NT2/D1 (cell line): Measurements from ENCODE around the gene CYP4F11.

Experiments
- DNase-seq: peaks from one replicate; pipeline ENCODE4 v3.0.0-alpha.2; 2011; ENCODE audit warnings: low read depth, low spot score
- H3K27me3 ChIP-seq: 2 replicates; pipeline ENCODE4 v1.6.0; 2011; ENCODE audit warnings: mild to moderate bottlenecking; ENCODE audit not compliant: insufficient read length, insufficient read depth
- H3K36me3 ChIP-seq: 2 replicates; pipeline ENCODE4 v1.6.1; 2011; ENCODE audit warnings: mild to moderate bottlenecking, low read length, mixed read lengths; ENCODE audit not compliant: insufficient read depth, insufficient read length
- H3K4me1 ChIP-seq: 2 replicates; pipeline ENCODE4 v1.5.1; 2011; ENCODE audit not compliant: insufficient read depth, insufficient read length
- H3K4me3 ChIP-seq: 2 replicates; pipeline ENCODE4 v1.5.1; 2011; ENCODE audit warnings: low read depth; ENCODE audit not compliant: insufficient read length
- H3K9ac ChIP-seq: 2 replicates; pipeline ENCODE4 v1.6.0; 2011; ENCODE audit warnings: low read depth; ENCODE audit not compliant: insufficient read length
- H3K9me3 ChIP-seq: 2 replicates; pipeline ENCODE4 v1.5.1; 2011; ENCODE audit warnings: mild to moderate bottlenecking, low read length; ENCODE audit not compliant: insufficient read depth
- SUZ12 ChIP-seq: IDR thresholded peaks from 2 replicates; pipeline ENCODE4 v1.6.1; 2011; ENCODE audit not compliant: insufficient read length, insufficient read depth; ENCODE audit errors: extremely low read depth
- YY1 ChIP-seq: IDR thresholded peaks from 2 replicates; pipeline ENCODE4 v1.6.1; 2011; ENCODE audit not compliant: insufficient read length, insufficient read depth
- ZNF274 ChIP-seq: IDR thresholded peaks from 2 replicates; pipeline ENCODE4 v1.6.1; 2011; ENCODE audit warnings: mild to moderate bottlenecking, low read depth, low read length

The CYP4F11 gene

GRCh38 chr19:15964231-15964630 lies 29.9 kb upstream of the CYP4F11 start:
- DNase-seq, result no peak
- H3K9me3 ChIP-seq, result peaks cover 17% of the 10 kb centered on the region; the same call in 1 of the 2 replicates
- no peak for TF ChIP-seq YY1
- no peak for TF ChIP-seq ZNF274
- no peak for TF ChIP-seq SUZ12
- no peaks in the 10 kb centered on the region for H3K4me1 ChIP-seq
- H3K9ac ChIP-seq, result no peak overlapping the region
- peaks cover 23% of the 10 kb centered on the region for H3K27me3 ChIP-seq
- no peaks in the 10 kb centered on the region for H3K36me3 ChIP-seq
- no peak overlapping the region for H3K4me3 ChIP-seq

DNA sequence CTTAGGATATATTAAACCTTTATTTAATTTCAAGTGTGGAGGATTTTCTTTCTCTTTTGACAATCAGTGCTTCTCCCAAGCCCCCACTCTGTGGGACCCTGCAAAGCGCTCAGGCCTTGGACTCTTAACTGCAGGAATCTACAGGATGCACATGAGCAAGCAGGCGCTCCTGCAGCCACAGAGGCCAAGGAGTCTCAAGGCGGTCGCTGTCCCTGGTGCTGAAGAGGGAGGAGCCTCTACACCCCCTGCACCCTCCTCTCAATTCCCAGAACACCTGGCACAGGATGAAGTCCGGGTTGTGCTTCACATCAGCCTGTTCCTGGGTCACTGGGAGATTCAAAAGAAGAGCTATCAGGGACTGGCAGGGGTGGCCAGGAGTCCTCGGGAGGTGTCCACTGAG lies 28.0 kb upstream of the CYP4F11 start:
- H3K27me3 ChIP-seq, result peaks cover 29% of the 10 kb centered on the region
- no peak for DNase-seq
- no peaks in the 10 kb centered on the region for H3K4me1 ChIP-seq
- H3K9me3 ChIP-seq, result peaks cover 17% of the 10 kb centered on the region; the same call in 1 of the 2 replicates
- no peak overlapping the region for H3K4me3 ChIP-seq
- no peak overlapping the region for H3K9ac ChIP-seq
- no peak for TF ChIP-seq ZNF274
- no peak for TF ChIP-seq SUZ12
- no peak for TF ChIP-seq YY1
- no peaks in the 10 kb centered on the region for H3K36me3 ChIP-seq

- peaks cover 50% of the 10 kb centered on the region for H3K27me3 ChIP-seq
- H3K9ac ChIP-seq, result no peak overlapping the region
- H3K36me3 ChIP-seq, result no peaks in the 10 kb centered on the region
- no peak for DNase-seq
- no peaks in the 10 kb centered on the region for H3K4me1 ChIP-seq
- TF ChIP-seq YY1, result no peak
- TF ChIP-seq ZNF274, result no peak
- TF ChIP-seq SUZ12, result no peak
- H3K4me3 ChIP-seq, result no peak overlapping the region
- H3K9me3 ChIP-seq, result no peaks in the 10 kb centered on the region
Measured at GRCh38 chr19:15954820-15955219, 20.5 kb upstream of the CYP4F11 start.

- TF ChIP-seq SUZ12 (no peak), YY1 (no peak), ZNF274 (no peak)
- H3K9ac ChIP-seq, result no peak within 1 kb of the TSS
- no peak for DNase-seq
Measured at GRCh38 chr19:15948223-15949058, 14.1 kb upstream of the CYP4F11 start, which contains the start of gene OR10H4. OR10H4 (plus strand) TSS chr19:15949008; CDS start chr19:15949008, 0 bp downstream.

DNA sequence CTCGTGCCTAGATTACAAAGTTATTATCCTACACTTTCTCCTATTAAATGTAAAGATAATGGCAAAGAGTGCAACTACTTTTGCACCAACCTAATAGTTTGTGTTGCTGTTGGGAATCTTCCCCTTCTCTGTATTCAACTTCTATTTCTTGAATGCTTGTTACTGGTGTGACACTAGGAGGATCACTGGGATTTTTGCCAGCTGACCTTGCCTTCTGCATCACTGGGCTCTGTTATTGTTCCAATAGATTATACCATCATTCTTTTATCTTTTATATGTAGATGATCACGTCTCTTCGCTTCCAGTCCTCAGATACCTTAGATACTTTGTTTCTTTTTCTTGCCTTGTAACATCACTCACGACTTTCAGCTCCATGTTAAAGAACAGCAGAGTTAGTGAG lies 11.0 kb upstream of the CYP4F11 start:
- Histone ChIP-seq H3K27me3 (peaks cover 30% of the 10 kb centered on the region), H3K9ac (no peak overlapping the region), H3K4me1 (no peaks in the 10 kb centered on the region), H3K9me3 (peaks cover 52% of the 10 kb centered on the region), H3K4me3 (no peak overlapping the region), H3K36me3 (no peaks in the 10 kb centered on the region)
- no peak for TF ChIP-seq ZNF274
- no peak for TF ChIP-seq SUZ12
- no peak for TF ChIP-seq YY1
- DNase-seq, result no peak

More at GRCh38 chr19:15948223-15949058, 14.1 kb upstream of the CYP4F11 start, which contains the start of gene OR10H4:
- Histone ChIP-seq H3K9me3 (peaks cover 47% of the 10 kb centered on the region), H3K4me1 (no peaks in the 10 kb centered on the region), H3K4me3 (no peak within 1 kb of the TSS), H3K27me3 (peaks cover 31% of the 10 kb centered on the region), H3K36me3 (no peaks in the 10 kb centered on the region)

- Histone ChIP-seq H3K4me1 (no peaks in the 10 kb centered on the region), H3K36me3 (no peaks in the 10 kb centered on the region), H3K9ac (no peak overlapping the region), H3K4me3 (no peak overlapping the region), H3K27me3 (peaks cover 33% of the 10 kb centered on the region), H3K9me3 (peaks cover 52% of the 10 kb centered on the region)
- TF ChIP-seq ZNF274 (no peak), YY1 (no peak), SUZ12 (no peak)
- DNase-seq, result no peak
Measured at GRCh38 chr19:15944401-15944800, 10.1 kb upstream of the CYP4F11 start.

DNA sequence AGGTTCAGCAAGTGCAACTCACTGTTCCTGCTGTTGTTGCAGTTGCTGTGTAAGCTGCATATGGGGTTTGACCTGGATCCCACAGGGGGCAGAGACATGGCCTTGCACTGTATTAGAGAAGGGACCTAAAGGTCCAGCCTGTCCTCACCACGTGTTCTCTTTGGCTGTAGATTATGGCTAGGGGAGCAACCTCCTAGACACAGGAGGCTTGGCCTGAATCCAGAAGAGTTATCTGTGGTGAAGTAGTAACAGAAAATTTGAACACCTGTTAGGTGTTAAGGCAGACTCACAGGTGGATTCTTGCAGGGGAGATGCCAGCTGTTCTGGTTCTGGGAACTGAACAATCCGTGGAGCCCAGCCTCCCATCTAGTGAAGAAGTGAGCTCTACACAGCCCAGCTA lies 3.4 kb upstream of the CYP4F11 start:
- no peak for DNase-seq

More for the DNA sequence above, 3.4 kb upstream of the CYP4F11 start:
- TF ChIP-seq SUZ12 (no peak), YY1 (no peak), ZNF274 (no peak)
- peaks cover 14% of the 10 kb centered on the region; the same call in 1 of the 2 replicates for H3K9me3 ChIP-seq
- H3K4me1 ChIP-seq, result peaks cover 5% of the 10 kb centered on the region
- no peak overlapping the region for H3K9ac ChIP-seq
- H3K27me3 ChIP-seq, result peaks cover 38% of the 10 kb centered on the region
- H3K36me3 ChIP-seq, result no peaks in the 10 kb centered on the region
- H3K4me3 ChIP-seq, result no peak overlapping the region
